HG03432 (cell line): ENCODE data around the gene EARS2.

Source experiments
- ATAC-seq: cut with Tn5 transposase; IDR thresholded peaks from one replicate; pipeline ENCODE4 v1.9.1; 2021; ENCODE audit warnings: mild to moderate bottlenecking, moderate library complexity; ENCODE audit not compliant: unreplicated experiment

Gene EARS2

DNA sequence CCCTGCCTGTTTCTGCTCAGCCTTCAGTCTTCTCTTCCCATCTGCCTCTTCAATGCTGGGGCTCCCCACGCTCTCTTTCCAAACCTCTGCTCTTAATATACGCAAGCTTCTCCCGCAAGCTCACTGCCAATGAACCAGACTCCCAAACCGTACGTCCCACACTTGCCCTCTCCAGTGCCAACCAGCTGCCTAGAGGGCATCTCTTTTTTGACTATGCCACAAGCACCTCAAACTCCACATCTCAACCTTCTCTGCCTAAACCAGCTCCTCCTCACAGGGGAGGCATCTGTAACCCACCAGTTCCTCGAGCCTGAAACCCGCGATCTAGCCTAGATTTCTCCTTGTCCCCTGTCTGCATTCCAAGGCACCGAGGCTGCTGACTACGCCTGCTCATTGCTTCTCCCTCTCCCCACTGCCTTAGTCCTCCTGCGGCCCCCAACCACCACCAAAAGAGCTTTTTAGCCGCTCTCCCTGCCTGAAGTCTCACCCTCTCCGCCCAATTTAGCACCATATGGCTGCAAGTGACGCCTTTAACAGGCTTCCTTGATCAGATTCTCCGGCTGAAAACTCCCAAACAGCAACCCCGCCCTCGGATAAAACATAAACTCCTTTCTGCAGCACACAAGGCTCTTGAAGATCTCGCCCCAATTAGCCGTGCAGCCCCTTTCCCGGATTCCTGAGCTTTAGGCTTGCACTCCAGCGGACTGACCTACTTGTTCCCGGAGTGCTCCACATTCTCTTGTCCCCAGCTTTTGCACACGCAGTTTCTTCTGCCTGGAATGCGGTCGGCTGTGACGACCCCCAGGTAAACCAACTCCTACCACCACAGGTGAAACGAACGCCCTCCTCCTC, 48.3 kb downstream of the EARS2 start:
- ATAC-seq = no peak

DNA sequence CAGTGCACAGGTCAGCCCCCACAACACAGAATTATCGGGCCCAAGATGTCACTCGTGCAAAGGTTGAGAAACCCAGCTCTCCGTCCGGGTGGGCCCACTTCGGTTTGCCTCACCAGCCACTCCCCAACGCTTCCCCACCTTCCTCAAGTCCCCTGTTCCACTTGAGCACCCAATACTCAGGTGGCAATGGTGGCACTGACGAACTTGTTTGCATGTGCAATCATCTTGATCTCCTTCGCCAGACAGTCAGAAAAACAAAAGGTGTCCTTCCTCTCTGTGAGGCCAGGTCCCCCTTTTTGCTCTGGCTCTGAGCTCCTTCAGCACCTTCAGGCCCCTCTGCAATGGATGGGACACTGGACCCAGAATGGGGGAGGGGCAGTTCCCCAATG, 50.5 kb downstream of the EARS2 start:
- no peak for ATAC-seq

DNA sequence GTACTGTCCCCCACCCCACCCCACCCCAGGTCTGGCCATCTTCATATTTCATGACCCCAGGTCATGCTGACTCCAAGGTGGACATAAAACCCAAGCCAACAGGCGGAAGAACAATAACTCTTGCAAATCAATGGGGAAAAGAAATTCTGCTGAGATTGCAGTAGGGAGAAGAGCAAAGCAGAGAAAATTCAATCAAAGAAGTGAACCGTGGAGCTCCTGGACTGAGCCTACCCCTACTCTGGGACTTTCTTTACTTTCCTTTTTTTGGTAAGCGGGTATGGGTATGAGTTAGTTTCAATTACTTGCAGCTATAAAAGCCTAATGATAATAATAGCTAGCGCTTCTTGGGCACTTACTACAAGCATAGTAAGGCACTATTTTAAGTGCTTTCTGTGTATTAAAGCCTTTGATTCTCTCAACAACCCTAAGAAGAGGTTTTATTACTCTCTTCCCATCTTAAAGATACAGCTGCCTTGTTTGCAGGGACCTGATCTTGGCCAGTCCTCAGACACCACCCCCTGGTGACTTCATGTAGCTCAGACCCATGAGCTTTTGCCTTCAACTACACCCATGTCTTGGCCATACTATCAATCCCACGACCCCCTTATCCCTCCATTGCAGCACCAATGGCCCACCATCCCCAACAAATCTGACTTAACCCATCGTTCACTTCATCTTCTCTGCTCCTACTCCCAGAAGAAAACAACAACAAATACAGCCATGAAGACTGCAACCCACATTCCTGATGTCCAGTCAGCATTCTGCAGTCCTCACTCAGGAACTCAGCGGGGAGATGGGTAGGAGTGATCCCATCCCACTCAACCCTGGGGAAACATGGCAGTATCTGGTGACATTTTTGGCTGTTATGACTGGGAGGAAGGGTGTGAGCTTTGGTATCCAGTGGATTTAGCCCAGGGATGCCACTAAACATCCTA, 51.2 kb downstream of the EARS2 start:
- no peak for ATAC-seq

DNA sequence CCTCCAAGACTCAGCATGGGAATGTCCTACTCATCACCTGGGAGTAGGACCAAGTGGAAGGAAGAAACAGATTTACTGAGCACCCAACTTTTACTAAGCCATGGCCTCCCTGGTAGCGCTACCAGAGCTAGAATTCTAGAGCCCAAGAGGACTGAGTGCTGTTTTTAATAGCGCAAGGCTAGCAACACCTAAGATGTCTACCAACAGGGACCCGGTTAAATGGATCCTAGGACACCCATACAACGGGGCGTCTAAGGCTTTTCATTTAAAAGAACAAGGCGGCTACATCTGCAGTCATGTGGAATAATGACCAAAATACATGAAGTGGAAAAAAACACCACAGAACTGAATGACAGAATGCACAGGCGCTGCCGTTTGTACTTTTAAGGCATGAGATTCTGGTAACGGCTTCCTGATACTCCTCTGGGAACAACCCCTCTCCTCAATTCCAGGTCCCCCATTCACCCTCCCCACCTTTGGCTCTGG, 51.9 kb downstream of the EARS2 start:
- ATAC-seq = no peak

DNA sequence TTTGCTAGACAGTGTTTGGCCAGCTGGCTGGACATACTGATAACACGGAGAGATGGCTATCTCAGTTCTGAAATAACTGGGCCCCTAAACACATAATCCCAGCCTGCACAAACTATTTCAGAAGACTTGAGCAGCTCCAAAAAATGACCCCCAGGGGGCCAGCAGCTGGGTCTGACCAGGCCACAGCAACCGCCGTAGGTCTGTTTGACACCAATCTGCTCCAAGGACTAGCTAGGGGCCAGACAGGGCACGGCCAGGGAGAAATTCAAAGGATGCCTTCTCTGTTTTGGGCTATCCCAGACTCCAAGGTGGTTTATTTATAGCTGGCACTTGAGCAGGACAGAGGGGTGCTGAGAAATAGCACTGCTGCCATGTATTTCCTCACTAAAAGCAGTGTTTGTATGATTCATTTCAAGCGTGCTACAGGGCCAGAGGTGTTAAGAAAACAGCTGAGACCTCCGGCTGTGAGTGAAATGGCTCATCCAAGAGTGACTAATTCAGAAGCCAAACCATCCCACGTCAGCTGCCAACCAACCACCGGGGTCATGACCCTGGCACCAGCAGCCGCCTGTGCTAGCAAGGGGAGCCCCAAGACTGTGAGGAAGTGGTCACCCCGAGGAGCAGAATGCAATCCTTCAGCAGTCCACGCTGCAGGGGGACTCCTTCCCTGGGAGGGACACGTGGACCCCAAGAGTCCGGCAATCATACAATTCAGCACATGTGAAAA, 52.5 kb downstream of the EARS2 start:
- ATAC-seq = peak; percentile 81

DNA sequence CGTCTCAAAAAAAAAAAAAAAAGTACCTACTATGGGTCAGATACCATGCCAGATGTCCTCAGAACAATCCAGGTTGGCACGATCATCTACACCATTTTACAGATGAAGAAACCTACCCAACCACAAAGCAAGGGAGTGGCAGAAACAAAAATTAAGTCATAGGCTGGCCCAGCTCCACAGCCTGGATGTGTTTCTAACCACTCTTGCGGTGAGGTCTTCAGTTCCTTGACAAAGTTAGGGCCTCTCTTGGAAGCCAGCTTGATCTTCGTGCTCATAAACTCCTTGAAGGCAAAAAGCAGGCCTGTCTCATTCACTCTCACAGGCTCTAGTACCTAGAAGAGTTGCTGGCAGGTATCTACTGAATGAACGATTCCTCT, 53.1 kb downstream of the EARS2 start:
- ATAC-seq = no peak

DNA sequence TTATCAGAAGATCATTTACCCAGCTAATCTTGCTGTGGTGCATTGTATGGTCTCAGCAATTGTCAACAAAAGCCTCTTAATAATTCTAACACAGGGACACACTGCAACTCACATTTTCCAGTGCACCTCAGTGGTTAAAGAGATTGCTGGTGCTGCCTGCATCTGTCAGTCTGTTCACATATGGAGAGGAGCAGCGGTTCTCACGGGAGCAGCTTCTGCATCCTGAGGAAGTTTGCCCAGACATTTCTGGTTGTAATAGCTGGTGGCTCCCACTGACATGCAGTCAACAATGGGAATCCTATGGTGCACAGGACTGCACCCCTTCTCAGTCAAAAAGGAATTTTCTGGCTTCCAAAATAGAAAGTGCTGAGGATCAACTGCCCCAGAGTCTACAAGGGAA, 54.7 kb downstream of the EARS2 start:
- ATAC-seq = no peak

DNA sequence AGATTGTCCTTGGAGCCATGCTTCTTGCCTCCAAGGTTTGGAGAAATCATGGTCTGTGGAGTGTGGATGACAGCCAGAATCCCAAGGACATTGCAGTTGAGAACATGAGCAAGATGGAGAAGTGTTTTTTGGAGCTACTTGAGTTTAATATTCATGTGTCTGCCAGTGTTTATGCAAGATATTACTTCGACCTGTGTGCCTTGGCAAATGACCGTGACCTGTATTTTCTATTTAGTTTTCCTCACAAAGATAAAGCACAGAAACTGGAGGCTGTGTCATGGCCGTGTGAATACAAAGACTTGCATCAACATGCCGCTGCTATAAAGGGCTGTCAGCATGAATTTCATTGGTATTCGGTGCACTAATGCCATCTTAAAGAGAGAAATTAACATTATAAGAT, 55.9 kb downstream of the EARS2 start:
- ATAC-seq = no peak

DNA sequence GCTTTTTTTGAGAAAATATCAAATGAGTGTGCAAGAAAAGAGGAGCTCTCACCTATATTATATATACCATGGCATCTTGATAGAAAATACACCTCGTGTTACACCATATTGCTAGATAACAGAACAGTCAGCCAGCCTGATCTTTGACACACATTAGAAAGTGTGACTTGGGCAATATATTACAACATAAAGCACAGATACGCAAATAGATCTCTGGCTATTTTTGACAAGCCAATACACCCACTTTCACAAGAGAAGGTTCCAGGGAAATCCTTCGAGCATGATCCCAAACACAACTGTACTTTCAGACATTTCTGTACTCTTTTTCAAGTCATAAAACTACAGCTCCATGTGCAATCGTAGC, 56.3 kb downstream of the EARS2 start:
- ATAC-seq = no peak

DNA sequence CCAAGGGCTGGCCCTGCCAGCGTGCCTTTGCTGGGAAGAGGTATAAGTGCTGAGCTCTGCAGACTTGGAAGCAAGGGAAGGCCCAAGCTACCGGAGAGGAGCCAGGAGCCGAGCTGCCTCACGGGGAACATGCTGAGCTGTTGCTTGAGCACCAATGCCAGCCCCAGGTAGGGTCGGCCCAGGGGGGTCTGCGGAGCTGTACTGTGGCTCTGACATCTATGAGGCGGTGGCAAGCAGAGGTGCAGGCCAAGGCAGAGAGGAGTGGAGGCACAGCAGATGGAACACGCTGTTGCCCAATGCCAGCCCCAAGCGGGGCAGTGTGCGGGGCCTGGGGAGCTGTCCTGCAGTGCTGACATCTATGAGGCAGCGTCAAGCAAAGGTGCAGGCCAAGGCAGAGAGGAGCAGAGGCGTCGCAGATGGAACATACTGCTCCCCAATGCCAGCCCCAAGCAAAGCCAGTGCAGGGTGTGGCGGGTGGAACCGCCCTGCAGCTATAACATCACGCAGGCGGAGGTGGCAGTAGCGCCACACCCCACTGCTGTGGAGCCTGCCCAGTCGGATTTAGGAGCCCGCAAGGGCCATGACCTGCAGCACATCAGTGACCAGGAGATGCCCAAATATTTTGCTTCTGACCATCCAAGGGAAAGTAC, 56.8 kb downstream of the EARS2 start:
- ATAC-seq = no peak

DNA sequence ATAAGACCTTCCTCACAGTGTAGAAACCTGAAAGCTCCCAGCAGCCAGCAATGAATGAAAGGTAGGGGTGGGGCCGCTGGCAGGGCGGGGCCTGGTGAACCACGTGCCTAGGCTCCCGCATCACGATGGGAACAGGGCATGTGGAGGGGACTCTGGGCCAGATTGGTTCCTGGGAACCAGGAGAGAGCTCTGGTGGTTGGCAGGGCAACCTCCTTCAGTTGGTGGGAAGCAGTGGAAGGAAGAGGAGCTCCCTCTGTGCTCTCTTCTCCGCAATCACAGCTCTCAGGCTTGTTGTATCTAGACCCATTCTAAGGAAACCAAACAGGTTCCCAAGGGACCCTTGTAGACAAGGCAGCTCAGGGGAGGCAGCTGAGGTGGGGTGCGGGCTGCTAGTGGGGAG, 57.3 kb downstream of the EARS2 start:
- no peak for ATAC-seq

DNA sequence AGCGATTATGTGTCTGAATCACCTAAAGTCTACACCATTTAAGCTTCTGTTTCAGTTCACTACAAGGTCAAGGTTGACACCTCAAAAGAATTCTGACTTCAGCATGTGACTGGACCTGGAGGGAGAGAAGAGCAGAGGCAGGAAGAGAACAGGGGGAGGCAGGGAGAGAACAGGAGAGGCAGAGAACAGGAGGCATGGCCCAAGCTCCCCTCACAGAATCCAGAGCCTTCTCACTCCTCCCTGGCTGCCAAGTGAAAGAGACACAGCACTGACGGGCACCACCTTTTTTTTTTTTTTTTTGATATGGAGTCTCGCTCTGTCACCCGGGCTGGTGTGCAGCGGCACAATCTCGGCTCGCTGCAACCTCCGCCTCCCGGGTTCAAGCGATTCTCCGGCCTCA, 58.3 kb downstream of the EARS2 start:
- ATAC-seq = no peak

DNA sequence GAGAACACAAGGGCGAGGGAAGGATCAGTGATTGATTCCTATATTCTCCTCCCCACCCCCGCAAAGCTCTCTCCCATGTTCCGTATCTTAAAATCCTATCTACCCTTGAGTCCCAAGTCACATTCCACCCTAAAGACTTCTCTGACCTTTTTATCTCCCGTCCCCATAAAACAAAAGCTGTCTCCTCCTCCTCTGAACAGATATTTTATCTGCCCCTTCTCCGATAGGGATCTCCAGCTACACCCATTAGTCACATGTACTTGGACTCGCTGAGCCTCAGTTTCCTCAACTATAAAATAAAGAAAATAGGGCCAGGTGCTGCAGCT, 59.6 kb downstream of the EARS2 start:
- no peak for ATAC-seq

DNA sequence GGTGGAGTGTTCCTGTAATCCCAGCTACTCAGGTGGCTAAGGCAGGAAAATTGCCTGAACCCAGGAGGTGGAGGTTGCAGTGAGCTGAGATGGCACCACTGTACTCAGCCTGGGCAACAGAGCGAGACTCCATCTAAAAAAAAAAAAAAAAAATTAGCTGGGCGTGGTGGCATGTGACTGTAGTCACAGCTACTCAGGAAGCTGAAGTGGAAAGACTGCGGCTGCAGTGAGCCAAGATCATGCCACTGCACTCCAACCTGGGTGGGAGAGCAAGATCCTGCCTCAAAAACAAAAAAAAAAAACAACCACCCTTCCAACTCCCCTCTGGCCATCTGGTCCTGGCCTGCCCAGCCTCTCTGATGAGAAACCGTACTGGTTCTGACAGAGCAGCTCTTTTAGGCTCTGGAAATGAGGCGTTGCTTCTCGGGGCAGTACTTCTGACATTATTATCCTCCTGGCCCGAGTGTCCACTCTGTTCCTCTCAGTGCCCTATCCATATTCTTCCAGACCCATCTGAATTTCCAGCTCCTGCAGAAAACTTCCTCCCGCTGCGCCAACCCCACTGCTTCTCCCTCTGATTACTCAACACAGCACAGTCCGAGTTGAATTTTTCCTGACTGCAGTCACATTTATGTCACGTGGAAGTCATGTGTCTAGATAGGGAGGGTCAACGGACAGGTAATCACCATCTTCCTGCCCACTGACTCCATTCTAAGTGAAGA, 60.2 kb downstream of the EARS2 start:
- ATAC-seq = no peak

DNA sequence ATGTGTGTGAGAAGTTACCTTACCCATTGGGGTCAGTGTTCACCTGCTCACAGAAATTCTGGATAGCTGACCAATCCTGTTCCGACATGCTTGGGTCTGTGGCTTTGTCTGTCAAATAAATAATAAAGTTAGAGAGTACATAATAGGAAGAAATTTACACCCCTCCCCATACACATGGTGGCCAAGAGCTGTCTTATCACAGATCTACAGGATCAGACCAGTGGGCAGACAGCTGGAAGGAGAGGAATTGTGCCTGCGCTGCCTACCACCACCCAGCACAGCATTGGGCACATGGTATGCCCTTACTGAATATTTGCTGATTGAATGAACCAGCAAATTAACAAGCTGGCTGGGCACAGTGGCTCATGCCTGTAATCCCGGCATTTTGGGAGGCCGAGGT, 61.5 kb downstream of the EARS2 start:
- no peak for ATAC-seq

DNA sequence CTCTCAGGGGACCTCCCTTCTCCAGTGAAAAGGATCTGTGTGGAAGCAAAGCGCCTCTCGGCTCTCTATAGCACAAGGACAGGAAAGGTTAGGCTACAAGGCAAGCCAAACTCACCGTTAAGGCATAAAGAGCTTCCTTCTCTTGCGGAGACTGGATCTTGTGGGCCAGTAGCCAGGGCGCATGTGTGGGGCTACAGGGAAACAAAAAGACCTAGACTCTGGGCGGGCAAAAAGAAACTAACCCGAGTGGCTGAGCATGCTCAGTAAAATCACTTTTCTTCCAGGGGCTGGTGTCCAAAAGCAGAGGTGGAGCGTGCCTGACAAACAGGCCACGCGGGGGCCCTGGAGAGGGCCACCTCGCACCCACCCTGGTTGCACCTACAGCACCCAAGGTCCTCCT, 63.0 kb downstream of the EARS2 start:
- ATAC-seq = no peak

DNA sequence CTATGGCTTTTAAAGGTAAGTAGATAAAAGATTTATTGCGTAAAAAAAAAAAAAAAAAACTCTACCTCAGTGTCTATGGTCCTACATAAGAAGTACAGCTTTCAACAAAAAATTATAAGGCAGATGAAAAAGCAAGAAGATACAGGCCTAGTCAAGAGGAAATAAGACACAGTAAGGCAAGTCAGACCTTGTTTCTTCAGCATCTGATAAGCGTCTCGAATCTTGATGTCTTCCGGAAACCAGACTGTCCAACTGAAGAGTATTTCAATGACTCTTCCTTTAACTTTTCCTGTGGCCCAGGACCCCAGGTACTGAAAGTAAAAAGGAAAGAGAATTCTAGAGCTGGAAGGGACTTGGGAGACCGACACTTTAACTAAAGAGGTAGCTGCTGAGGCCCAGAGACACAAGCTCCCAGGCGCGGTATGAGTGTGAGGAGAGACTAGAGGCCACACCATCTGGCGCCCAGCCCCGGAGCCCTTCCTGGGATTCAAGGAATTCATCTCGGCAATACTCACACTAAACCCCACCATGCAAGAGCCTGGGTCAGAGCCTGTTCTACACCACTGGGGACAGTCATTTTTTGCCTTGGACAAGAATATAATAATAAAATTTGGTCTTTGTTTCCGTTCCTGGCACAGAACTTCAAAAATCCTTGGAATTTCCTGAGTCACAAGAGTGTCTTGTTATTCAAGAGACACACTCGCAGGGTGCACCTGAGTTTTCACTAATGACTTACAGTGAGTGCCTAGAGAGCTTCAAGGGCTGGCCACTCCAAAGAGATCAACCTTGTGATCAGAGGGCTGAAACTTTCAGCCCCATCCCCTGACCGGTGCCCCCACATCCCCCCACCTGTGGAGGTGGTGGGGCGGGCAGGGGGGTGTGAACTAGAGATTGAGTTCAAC, 65.4 kb downstream of the EARS2 start:
- no peak for ATAC-seq

DNA sequence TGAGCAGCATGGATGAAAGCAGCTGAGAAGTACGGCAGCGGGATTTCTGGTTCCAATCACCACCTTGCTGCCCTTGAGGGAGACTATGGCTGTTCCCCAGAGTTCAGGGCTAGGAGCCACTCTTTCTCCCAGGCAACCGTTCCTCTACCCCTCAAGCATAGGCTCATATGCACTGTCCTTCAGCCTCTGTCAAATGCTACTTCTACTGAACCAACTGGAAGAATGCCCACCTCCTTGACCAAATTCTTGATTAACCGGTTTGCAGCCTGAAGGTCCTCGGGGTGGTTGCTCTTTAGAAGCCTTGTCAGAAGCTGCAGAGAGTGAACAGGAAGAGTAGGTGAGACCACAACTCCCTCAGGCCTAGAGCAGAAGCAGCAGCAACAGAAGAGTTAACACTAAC, 70.7 kb downstream of the EARS2 start:
- ATAC-seq = no peak

DNA sequence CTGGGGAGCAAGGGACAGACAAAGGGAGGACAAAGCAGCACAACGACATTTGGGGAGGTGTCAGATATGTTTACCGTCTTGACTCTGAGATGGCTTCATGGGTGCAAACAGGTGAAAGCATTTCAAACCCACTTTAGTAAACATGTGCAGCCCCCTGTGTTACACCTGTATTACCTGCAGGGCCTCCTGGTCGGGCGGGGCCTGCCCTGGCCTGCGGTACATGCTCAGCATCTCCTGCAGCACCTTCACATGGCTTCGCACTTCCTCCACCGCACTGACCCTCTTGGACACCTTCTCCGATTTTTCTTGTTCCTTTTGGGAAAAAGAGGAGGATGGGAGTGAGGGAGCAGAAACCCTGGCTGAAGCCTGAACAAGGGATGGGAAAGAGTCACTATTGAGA, 71.3 kb downstream of the EARS2 start:
- ATAC-seq = no peak
